Endothelial cell of hepatic sinusoid (primary cell): ENCODE measurements around the gene ACVR1.

Experiments
- in situ Hi-C: cut with HindIII; loops from 2 replicates; pipeline ENCODE4 v1.10.0; 2017; ENCODE audit warnings: low sequenced_read_pairs

The ACVR1 gene

DNA sequence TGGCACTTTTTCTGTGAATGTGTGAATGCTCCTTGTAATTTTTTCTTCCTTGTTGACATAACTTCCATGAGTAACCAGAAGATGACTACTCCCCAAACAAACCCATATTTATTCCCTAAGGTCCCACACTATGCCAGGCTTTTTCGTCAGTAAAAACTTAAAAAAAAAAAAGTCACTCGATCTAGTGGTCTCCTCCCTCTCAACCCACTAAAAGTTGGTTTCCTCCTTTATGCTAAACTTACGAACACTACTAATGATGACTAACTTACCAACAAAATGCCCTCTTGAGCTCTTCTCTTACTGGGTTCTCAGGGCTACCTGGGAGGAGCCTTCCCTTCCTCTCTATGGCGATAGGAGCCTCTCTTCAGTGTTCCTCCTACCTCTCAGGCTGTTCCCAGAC is 18.2 kb downstream of the ACVR1 start:
- in situ Hi-C loops = no loop called here

- in situ Hi-C loops = no loop called here
Observed at GRCh38 chr2:157856187-157856515, 20.0 kb downstream of the ACVR1 start.

DNA sequence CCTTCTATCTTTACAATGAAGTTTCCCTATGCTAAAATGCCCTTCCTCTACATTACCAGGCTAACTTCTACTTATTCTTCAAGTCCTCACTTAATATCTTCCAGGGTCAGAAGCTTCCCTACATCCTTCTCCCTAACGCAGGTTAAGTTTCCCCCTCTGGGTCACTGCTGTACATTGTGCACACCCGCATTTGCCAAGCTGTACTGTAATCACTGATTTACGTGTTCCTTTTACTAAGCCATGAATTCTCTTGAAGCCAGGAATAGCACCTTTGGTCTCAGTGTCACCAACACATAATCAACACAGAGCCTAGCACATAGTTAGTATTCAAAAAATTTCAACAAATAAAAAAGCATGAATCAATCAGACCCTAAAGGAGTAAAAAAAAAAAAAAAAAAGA is 22.3 kb downstream of the ACVR1 start:
- in situ Hi-C loops = no loop called here

DNA sequence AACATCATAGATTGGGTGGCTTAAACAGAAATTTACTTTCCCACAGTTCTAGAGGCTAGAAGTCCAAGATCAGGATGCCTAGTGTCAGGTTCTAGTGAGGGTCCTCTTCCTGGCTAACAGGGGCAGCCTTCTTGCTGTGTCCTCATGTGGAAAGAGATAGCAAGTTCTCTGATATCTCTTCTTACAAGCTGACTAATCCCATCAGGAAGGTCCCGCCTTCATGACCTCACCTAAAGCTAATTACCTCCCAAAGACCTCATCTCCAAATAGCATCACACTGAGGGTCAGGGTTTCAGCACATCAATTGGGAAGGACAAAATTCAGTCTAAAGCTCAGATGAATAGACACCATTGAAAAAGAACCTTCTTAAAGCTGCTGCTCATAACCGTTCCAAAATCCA is 22.9 kb downstream of the ACVR1 start:
- in situ Hi-C loops = no loop called here

DNA sequence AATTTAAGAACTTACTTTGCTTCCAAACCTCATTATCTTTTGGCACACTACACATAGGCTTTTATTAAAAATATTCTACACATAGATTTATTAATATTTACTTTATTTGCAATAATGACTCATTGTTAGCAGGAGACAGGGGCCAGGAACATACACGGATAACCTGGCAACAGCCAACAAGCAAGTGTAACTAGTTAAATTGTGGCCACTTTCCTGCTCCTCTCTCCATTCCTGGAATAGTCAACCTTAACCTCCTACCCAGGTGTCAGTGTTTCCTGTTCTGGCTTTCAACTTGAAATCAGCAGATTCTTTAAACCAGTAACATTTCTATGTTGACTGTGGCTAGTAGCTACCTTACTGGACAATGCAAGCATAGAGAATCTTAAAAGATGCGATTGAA is 26.5 kb downstream of the ACVR1 start:
- in situ Hi-C loops = no loop called here

GRCh38 chr2:157848213-157848612 is 27.9 kb downstream of the ACVR1 start:
- in situ Hi-C loops = no loop called here

- in situ Hi-C loops = no loop called here
Observed at GRCh38 chr2:157845081-157845480, 31.0 kb downstream of the ACVR1 start.

DNA sequence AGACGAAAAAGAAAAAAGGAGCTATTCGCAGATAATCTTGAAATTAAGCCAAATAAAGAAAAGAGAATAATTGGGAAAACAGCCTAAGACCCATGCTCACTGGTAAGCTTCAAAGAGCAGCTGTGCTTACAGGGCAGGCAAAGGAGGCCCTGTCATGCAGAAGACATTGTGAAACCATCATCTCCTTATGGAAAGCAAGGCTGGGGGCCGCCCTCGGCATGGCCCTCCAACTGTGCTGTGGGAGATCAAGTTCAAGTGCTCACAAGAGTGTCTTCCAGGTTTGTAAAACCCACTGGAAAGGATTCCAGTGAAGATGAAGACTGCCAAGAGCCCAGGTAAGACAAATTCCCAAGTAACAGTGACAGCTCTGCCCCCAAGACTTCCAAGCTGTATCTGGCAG is 32.2 kb downstream of the ACVR1 start:
- in situ Hi-C loops = no loop called here

GRCh38 chr2:157843081-157843480 is 33.0 kb downstream of the ACVR1 start:
- in situ Hi-C loops = no loop called here

- in situ Hi-C loops = no loop called here
Observed at GRCh38 chr2:157842106-157842879, 33.8 kb downstream of the ACVR1 start.

- in situ Hi-C loops = no loop called here
Observed at GRCh38 chr2:157841485-157841884, 34.6 kb downstream of the ACVR1 start.

DNA sequence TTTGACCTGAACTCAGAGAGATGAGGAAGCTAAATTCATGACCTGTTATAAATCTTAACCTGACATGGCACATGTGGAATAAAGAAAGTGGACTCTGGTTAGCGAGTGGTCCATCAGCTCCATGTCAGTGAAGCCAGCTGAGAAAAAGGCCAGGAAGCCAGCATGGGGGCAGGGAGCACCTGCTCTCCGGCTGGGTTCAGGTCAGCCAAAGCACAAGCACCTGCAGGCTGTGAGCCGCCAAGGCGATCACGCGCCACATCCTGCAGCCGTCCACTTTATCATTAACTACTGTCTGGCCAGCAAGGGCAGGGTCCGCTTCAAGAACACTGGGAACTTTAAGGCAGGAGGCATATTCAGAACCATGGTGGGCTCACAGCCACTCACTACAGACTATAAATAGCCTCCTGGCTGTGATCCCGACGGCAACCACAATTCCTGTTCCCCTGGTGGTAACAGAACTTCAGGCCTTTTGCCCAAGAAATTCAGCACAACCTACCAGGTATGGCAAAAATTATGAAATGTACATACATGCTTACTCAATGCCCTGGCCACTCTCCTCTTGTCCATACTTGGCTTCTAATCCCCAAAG is 35.5 kb downstream of the ACVR1 start:
- in situ Hi-C loops = no loop called here

DNA sequence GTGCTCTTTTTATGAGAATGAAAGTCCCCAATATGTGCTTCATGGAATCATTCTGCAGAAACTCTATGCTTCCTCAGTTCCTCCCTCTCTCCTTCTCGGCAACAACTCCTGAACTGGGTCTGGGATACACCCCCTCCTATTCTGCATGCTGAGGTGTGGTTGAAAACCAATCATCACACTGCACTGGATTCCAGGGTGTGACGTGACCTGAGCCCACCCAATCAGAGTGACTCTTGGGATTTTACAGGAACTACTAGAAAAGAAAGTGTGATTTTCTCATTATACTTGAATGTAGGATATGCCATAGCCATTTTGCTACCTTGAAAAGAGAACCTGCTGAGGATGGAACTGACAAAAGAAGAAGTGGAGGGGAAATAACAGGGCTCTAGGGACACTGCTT is 36.3 kb downstream of the ACVR1 start:
- in situ Hi-C loops = no loop called here

DNA sequence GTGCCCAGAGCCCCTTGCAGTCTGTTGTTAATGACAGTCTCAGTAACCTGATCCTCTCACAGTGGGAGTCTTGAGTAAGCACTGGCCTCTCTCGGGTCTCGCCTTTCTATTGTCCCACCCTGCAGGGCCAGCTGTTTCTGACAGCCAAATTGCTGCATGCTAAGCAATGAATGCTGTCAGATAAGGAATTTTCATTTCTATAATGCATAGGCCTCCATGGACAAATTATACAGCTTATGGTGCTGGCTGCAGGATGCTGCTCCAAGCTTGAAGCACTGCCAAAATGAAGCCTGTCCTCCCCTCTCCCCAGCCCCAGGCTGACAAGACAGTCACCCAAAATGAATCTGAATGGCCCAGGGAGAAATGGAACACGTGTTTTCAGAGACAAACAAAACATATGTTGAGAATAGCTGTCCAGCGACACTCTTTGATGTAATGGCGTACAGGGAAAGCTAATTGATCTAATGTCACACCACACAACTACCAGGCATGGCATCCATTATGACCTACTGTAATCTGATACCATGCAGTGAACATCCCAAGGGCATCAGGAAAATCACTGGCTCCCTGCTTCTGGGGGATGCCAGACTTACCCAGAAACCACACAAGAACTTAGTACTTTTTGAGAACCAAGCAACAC is 36.8 kb downstream of the ACVR1 start:
- in situ Hi-C loops = no loop called here

GRCh38 chr2:157838442-157839161 is 37.5 kb downstream of the ACVR1 start:
- in situ Hi-C loops = no loop called here

- in situ Hi-C loops = no loop called here
Observed at GRCh38 chr2:157837851-157838441, 38.2 kb downstream of the ACVR1 start.

DNA sequence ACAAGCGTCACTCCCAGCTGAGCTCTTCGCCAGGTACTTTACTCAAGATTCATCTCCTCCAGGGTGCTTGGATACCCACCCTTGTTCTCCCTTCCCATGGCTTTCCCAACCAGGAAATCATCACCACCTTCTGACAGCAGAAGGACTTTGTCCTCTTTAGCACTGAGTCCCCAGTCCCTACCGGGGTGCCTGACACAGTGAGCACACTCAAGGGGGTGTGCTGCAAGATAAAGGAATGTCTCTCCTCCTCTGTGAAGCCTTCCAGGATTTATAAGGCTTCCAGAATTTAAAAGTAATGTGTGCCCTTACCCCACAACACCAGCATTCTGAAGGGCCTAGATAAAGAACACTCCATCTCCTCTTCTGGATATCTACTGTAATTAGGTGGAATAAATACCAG is 39.6 kb downstream of the ACVR1 start:
- in situ Hi-C loops = no loop called here

DNA sequence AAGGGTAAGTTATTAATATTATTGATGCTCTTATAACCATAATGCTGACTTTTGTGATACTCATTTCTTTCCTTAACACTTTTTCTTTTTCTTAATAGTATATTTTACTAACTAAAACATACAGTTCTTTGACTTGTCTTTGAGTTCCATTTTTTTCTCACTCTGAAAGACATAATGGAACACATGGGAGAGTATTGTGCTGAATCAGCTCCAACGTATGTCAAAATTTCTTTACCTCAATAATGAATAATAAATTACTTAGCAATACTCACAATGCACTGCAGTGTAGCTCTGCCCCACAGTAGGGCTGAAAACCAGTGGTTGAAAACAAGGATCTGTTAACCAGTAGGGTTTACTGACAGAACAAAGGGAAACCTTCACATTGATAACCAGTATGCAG is 40.7 kb downstream of the ACVR1 start:
- in situ Hi-C loops = no loop called here

- in situ Hi-C loops = no loop called here
Observed at GRCh38 chr2:157835006-157835405, 41.1 kb downstream of the ACVR1 start.

DNA sequence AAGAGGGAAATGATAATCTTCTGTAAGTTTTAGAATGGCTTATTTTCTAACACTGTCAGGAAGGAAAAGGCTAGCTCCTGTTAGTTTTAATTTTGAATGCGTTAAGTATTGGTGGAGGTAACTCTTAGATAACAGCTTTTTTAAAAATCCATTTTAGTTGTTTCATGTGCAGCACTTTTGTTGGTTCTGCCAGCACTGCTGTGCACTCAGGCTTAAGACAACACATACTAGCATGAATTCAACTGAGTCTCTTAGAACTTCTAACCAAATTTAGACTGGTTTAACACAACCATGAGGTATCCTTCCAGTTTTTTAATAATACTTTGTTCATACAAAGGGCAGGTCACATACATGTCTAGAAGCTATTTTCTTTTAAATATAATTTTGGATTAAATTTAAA is 42.4 kb downstream of the ACVR1 start:
- in situ Hi-C loops = no loop called here

DNA sequence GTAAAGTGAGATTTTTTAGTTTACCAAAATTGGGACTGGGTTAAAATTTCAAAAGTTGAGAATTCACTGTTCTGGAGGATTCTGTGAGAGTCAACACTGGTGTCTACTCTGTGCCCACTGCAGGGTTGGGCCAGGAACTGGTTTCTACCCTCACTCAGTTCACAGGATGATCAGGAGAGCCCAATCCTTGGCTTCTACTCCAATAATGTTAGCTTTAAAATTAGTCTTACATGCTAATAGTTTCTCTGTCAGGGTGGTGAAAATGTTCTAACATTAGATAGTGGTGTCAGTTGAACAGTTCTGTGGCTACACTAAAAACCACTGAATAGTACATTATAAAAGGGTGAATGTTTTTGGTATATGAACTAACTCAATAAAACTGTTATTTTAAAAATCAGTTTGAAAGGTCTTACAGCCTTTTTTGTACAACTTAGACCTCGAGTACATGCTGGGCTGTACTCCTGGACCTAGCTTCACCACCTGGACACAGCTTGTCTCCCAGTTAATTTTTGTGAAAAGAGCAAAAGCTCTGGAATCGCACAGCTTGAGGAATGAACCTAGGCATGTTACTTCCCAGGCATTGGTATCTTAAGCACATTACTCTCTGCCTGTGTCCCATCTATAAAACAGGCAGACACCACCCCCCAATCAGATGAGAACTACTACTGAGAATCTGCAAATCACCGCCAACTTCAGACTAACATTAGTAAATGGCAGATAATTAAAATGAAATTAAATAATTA is 44.4 kb downstream of the ACVR1 start:
- in situ Hi-C loops = no loop called here
